MM.1S (cell line): ENCODE results near the gene SPAG16.

ENCODE experiments used
- EZH2 ChIP-seq: fragments of 300-600 bp; sonication (generic); optimal IDR thresholded peaks from 2 replicates; pipeline ENCODE3; 2017; ENCODE audit warnings: low read depth, mild to moderate bottlenecking, antibody characterized with exemption, low read length, mixed read lengths
- TF ChIP-seq, protein P1 (sequence below): fragments of 300-600 bp; sonication (generic); IDR thresholded peaks from 2 replicates; pipeline ENCODE4 v1.5.1; 2016; ENCODE audit warnings: antibody characterized with exemption, low read length, mixed read lengths

DNA sequence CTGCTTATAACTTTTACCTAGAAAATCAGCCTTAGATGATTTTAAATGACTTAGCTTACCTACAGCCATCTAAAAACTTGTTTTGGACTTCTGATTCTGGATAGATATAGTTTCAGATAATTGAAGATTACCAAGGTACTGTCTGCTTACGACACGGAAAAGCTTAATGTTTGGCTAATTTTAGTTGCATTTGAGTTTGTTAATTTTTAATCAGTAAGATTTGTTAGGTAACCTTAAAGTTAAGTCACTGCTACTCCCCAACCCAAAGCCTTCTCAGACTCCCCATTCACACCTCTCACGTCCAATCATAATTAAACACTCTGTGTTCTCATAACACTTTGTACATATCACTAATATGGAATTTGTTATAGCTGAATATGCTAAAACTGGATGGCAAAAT is 936.0 kb downstream of the SPAG16 start:
- TF ChIP-seq EZH2, result no peak
- TF ChIP-seq, protein P1, sequence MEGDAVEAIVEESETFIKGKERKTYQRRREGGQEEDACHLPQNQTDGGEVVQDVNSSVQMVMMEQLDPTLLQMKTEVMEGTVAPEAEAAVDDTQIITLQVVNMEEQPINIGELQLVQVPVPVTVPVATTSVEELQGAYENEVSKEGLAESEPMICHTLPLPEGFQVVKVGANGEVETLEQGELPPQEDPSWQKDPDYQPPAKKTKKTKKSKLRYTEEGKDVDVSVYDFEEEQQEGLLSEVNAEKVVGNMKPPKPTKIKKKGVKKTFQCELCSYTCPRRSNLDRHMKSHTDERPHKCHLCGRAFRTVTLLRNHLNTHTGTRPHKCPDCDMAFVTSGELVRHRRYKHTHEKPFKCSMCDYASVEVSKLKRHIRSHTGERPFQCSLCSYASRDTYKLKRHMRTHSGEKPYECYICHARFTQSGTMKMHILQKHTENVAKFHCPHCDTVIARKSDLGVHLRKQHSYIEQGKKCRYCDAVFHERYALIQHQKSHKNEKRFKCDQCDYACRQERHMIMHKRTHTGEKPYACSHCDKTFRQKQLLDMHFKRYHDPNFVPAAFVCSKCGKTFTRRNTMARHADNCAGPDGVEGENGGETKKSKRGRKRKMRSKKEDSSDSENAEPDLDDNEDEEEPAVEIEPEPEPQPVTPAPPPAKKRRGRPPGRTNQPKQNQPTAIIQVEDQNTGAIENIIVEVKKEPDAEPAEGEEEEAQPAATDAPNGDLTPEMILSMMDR, result no peak
